Measurements from ENCODE around the gene GLCE. TPM values are rescaled to one million over a fixed set of nuclear protein-coding genes. Genes with fewer than 3 reads are reported as not detected.
A peak's percentile ranks its signal among the peaks of the same experiment; 100 is the strongest.

The GLCE gene
- total RNA-seq, 1 donor from 2014 or later, result 13.6 TPM

- Histone ChIP-seq H2AFZ (ENCODE audit: low read depth, low read length) (no peak overlapping the region), H3K36me3 (ENCODE audit: insufficient read depth, low read length) (no peaks in the 10 kb centered on the region), H3K27ac (ENCODE audit: low read depth, low read length) (no peak overlapping the region), H3K9me3 (ENCODE audit: insufficient read depth, low read depth, low read length) (no peaks in the 10 kb centered on the region), H3K4me2 (ENCODE audit: low read length) (no peak overlapping the region), H4K20me1 (ENCODE audit: insufficient read depth, low read length) (no peaks in the 10 kb centered on the region), H3K4me1 (ENCODE audit: insufficient read depth, low read length) (no peaks in the 10 kb centered on the region), H3K27me3 (ENCODE audit: insufficient read depth, low read length) (no peaks in the 10 kb centered on the region), H3K9ac (ENCODE audit: low read length) (no peak overlapping the region), H3K4me3 (ENCODE audit: insufficient read depth, low read depth, low read length) (no peak overlapping the region), H3K79me2 (ENCODE audit: insufficient read depth, low read length) (no peaks in the 10 kb centered on the region)
- no peaks in the 10 kb centered on the region for H3K36me3 Mint-ChIP-seq (ENCODE audit: low read depth, unreplicated experiment)
- no peaks in the 10 kb centered on the region for H3K4me1 Mint-ChIP-seq (ENCODE audit: low read depth, unreplicated experiment)
- peaks cover 11% of the 10 kb centered on the region for H3K27me3 Mint-ChIP-seq (ENCODE audit: low read depth, unreplicated experiment)
- FAIRE-seq (no peak), DNase-seq (ENCODE audit: low read depth) (no peak)
- H3K9me3 Mint-ChIP-seq (ENCODE audit: unreplicated experiment), result peaks cover 2% of the 10 kb centered on the region
- no peak for TF ChIP-seq CTCF (IDR thresholded peaks at IDR 0.05; ENCODE audit: insufficient read depth, low read depth, low read length)
- TF ChIP-seq EZH2 (IDR thresholded peaks at IDR 0.05; ENCODE audit: insufficient read depth, low read length), result no peak
- H3K27ac Mint-ChIP-seq (ENCODE audit: unreplicated experiment), result no peak overlapping the region
- no peak overlapping the region for H3K4me3 Mint-ChIP-seq (ENCODE audit: unreplicated experiment)
Observed at GRCh38 chr15:69282104-69282743, 121.8 kb downstream of the GLCE start.

GRCh38 chr15:69285834-69286233 lies 125.4 kb downstream of the GLCE start:
- Histone ChIP-seq H4K20me1 (ENCODE audit: insufficient read depth, low read length) (no peaks in the 10 kb centered on the region), H2AFZ (ENCODE audit: low read depth, low read length) (no peak overlapping the region), H3K4me3 (ENCODE audit: insufficient read depth, low read depth, low read length) (no peak overlapping the region), H3K27ac (ENCODE audit: low read depth, low read length) (no peak overlapping the region), H3K27me3 (ENCODE audit: insufficient read depth, low read length) (no peaks in the 10 kb centered on the region), H3K79me2 (ENCODE audit: insufficient read depth, low read length) (no peaks in the 10 kb centered on the region), H3K9ac (ENCODE audit: low read length) (no peak overlapping the region), H3K4me2 (ENCODE audit: low read length) (no peak overlapping the region), H3K36me3 (ENCODE audit: insufficient read depth, low read length) (no peaks in the 10 kb centered on the region), H3K4me1 (ENCODE audit: insufficient read depth, low read length) (no peaks in the 10 kb centered on the region), H3K9me3 (ENCODE audit: insufficient read depth, low read depth, low read length) (no peaks in the 10 kb centered on the region)
- Mint-ChIP-seq H3K9me3 (ENCODE audit: unreplicated experiment) (no peaks in the 10 kb centered on the region), H3K27me3 (ENCODE audit: low read depth, unreplicated experiment) (peaks cover 21% of the 10 kb centered on the region), H3K4me1 (ENCODE audit: low read depth, unreplicated experiment) (no peaks in the 10 kb centered on the region), H3K4me3 (ENCODE audit: unreplicated experiment) (no peak overlapping the region), H3K27ac (ENCODE audit: unreplicated experiment) (no peak overlapping the region), H3K36me3 (ENCODE audit: low read depth, unreplicated experiment) (no peaks in the 10 kb centered on the region)
- TF ChIP-seq CTCF (IDR thresholded peaks at IDR 0.05; ENCODE audit: insufficient read depth, low read depth, low read length), result no peak
- TF ChIP-seq EZH2 (IDR thresholded peaks at IDR 0.05; ENCODE audit: insufficient read depth, low read length), result no peak
- FAIRE-seq, result peak; percentile 43
- DNase-seq (ENCODE audit: low read depth), result no peak

- no peak overlapping the region for H3K4me3 ChIP-seq (ENCODE audit: insufficient read depth, low read depth, low read length)
- FAIRE-seq (no peak), DNase-seq (ENCODE audit: low read depth) (no peak)
- no peak overlapping the region for H3K9ac ChIP-seq (ENCODE audit: low read length)
- no peak overlapping the region for H3K27ac ChIP-seq (ENCODE audit: low read depth, low read length)
- H3K9me3 Mint-ChIP-seq (ENCODE audit: unreplicated experiment), result no peaks in the 10 kb centered on the region
- no peak overlapping the region for H3K4me3 Mint-ChIP-seq (ENCODE audit: unreplicated experiment)
- no peaks in the 10 kb centered on the region for H3K36me3 ChIP-seq (ENCODE audit: insufficient read depth, low read length)
- H3K79me2 ChIP-seq (ENCODE audit: insufficient read depth, low read length), result no peaks in the 10 kb centered on the region
- no peaks in the 10 kb centered on the region for H3K9me3 ChIP-seq (ENCODE audit: insufficient read depth, low read depth, low read length)
- H3K27me3 Mint-ChIP-seq (ENCODE audit: low read depth, unreplicated experiment), result peaks cover 20% of the 10 kb centered on the region
- no peak overlapping the region for H3K4me2 ChIP-seq (ENCODE audit: low read length)
- H3K36me3 Mint-ChIP-seq (ENCODE audit: low read depth, unreplicated experiment), result no peaks in the 10 kb centered on the region
- H2AFZ ChIP-seq (ENCODE audit: low read depth, low read length), result no peak overlapping the region
- TF ChIP-seq EZH2 (IDR thresholded peaks at IDR 0.05; ENCODE audit: insufficient read depth, low read length), result no peak
- no peaks in the 10 kb centered on the region for H3K4me1 ChIP-seq (ENCODE audit: insufficient read depth, low read length)
- no peaks in the 10 kb centered on the region for H4K20me1 ChIP-seq (ENCODE audit: insufficient read depth, low read length)
- no peak overlapping the region for H3K27ac Mint-ChIP-seq (ENCODE audit: unreplicated experiment)
- no peaks in the 10 kb centered on the region for H3K27me3 ChIP-seq (ENCODE audit: insufficient read depth, low read length)
- H3K4me1 Mint-ChIP-seq (ENCODE audit: low read depth, unreplicated experiment), result no peaks in the 10 kb centered on the region
Observed at GRCh38 chr15:69288011-69288410, 127.6 kb downstream of the GLCE start.
